Smooth muscle cell of bladder (primary cell): ENCODE results near the gene SSX1. TPM values are rescaled to one million over a fixed set of nuclear protein-coding genes. Genes with fewer than 3 reads are reported as not detected.

Experiments
- total RNA-seq: library from RNA; depleted of rRNA; stranded (reverse); fragments of >200 nt; gene quantifications from 2 replicates; pipeline ENCODE4 v1.2.3, GENCODE V29; 2014

SSX1 gene
- total RNA-seq, result 0.18 TPM in 1 of 2 replicates, not detected in the other

GRCh38 chrX:48255062-48255796, at the start of gene SSX1:
TSS of gene SSX1 (plus strand) at chrX:48255392. CDS start at chrX:48257242, 1,850 bp downstream.

Other genes starting within 250 kb of the SSX1 start
- gene SPACA5, start 248.4 kb upstream of the SSX1 start, total RNA-seq, result not detected in 2 replicates
- 1.7 and 2.1 TPM in 2 replicates for gene ZNF630, start 183.8 kb upstream of the SSX1 start, total RNA-seq
- gene SPACA5B, start 124.8 kb upstream of the SSX1 start, total RNA-seq, result not detected in 2 replicates
- not detected in 2 replicates for gene SSX5, start 58.6 kb upstream of the SSX1 start, total RNA-seq
- not detected in 2 replicates for gene SSX3, start 101.3 kb downstream of the SSX1 start, total RNA-seq
- gene SSX4, start 128.1 kb downstream of the SSX1 start, total RNA-seq, result not detected in 2 replicates
- gene SSX4B, start 156.6 kb downstream of the SSX1 start, total RNA-seq, result not detected in 2 replicates
- 23.3 and 40.4 TPM in 2 replicates for gene SLC38A5, start 214.9 kb downstream of the SSX1 start, total RNA-seq
- gene FTSJ1, start 220.8 kb downstream of the SSX1 start, total RNA-seq, result 33.6 and 35.8 TPM in 2 replicates